HFFc6 (cell line): ENCODE data around the gene FBXL14. TPM values are rescaled to one million over a fixed set of nuclear protein-coding genes. Genes with fewer than 3 reads are reported as not detected.
"Not testable (repeated sequence)": the region's sequence is repeated elsewhere in the genome, so short reads cannot be mapped to it uniquely, and the experiment has no call there.

Experiments
- DNase-seq: peaks from one replicate; pipeline ENCODE4 v3.0.0-alpha.2; 2018
- H3K27ac Mint-ChIP-seq: 2 replicates; pipeline ENCODE4 v1.8.0; 2020; ENCODE audit warnings: mild to moderate bottlenecking, mixed read lengths
- H3K27me3 Mint-ChIP-seq: 2 replicates; pipeline ENCODE4 v1.8.0; 2021; ENCODE audit warnings: mild to moderate bottlenecking, moderate library complexity, mixed read lengths; ENCODE audit not compliant: insufficient read depth
- H3K36me3 Mint-ChIP-seq: 2 replicates; pipeline ENCODE4 v1.8.0; 2021; ENCODE audit warnings: low read depth, mixed read lengths
- H3K4me1 Mint-ChIP-seq: 2 replicates; pipeline ENCODE4 v1.8.0; 2020; ENCODE audit warnings: low read depth, mixed read lengths
- H3K4me3 Mint-ChIP-seq: 2 replicates; pipeline ENCODE4 v1.8.0; 2020; ENCODE audit warnings: mild to moderate bottlenecking, moderate library complexity, mixed read lengths
- H3K9me3 Mint-ChIP-seq: 2 replicates; pipeline ENCODE4 v1.8.0; 2020; ENCODE audit warnings: mild to moderate bottlenecking, mixed read lengths
- CTCF ChIP-seq: fragments of 200-600 bp; sonication (generic); IDR thresholded peaks from 2 replicates; pipeline ENCODE4 v1.5.0; 2021; ENCODE audit warnings: antibody characterized with exemption, mild to moderate bottlenecking
- total RNA-seq, 6 experiments: library from RNA; stranded (reverse); fragmentation: NEBNext Ultra II Directional; extraction: Animal tissue kit (Norgen Biotek cat#: 25700); gene quantifications; 2 replicates in 1 of 6; 3 replicates in 5 of 6; pipeline ENCODE4 v1.2.3, GENCODE V29; 2021

FBXL14 gene
- total RNA-seq, 6 experiments from 2014 or later, result 5.2 to 6.5 (median 5.4) TPM

- H3K9me3 Mint-ChIP-seq, result no peaks in the 10 kb centered on the region
- peak overlapping the region; percentile 63 for H3K27ac Mint-ChIP-seq
- H3K36me3 Mint-ChIP-seq, result peaks cover 33% of the 10 kb centered on the region
- peaks cover 4% of the 10 kb centered on the region for H3K27me3 Mint-ChIP-seq
- DNase-seq, result no peak
- TF ChIP-seq CTCF, result no peak
- peaks cover 58% of the 10 kb centered on the region for H3K4me1 Mint-ChIP-seq
- peak overlapping the region; percentile 10; the same call in 1 of the 2 replicates for H3K4me3 Mint-ChIP-seq
Measured at GRCh38 chr12:1559676-1560091, 34.7 kb downstream of the FBXL14 start.

- H3K9me3 Mint-ChIP-seq, H3K4me3 Mint-ChIP-seq, H3K27me3 Mint-ChIP-seq, DNase-seq: not testable (repeated sequence)
- Mint-ChIP-seq H3K4me1 (peaks cover 60% of the 10 kb centered on the region), H3K36me3 (peaks cover 35% of the 10 kb centered on the region), H3K27ac (peak overlapping the region; percentile 53; the same call in 1 of the 2 replicates)
Measured at GRCh38 chr12:1558108-1558507, 36.3 kb downstream of the FBXL14 start.

- no peak for TF ChIP-seq CTCF
- H3K36me3 Mint-ChIP-seq, result peaks cover 40% of the 10 kb centered on the region
- no peak for DNase-seq
- H3K27me3 Mint-ChIP-seq, result peaks cover 5% of the 10 kb centered on the region
- H3K27ac Mint-ChIP-seq, result peak overlapping the region; percentile 96
- peak overlapping the region; percentile 80 for H3K4me3 Mint-ChIP-seq
- H3K4me1 Mint-ChIP-seq, result peaks cover 64% of the 10 kb centered on the region
- H3K9me3 Mint-ChIP-seq, result no peaks in the 10 kb centered on the region
Measured at GRCh38 chr12:1553987-1554982, 40.1 kb downstream of the FBXL14 start.

GRCh38 chr12:1553536-1553935, 40.8 kb downstream of the FBXL14 start:
- H3K36me3 Mint-ChIP-seq, result peaks cover 45% of the 10 kb centered on the region
- peaks cover 5% of the 10 kb centered on the region for H3K27me3 Mint-ChIP-seq
- no peak for TF ChIP-seq CTCF
- H3K4me1 Mint-ChIP-seq, result peaks cover 65% of the 10 kb centered on the region
- peak overlapping the region; percentile 80 for H3K4me3 Mint-ChIP-seq
- no peak for DNase-seq
- H3K27ac Mint-ChIP-seq, result peak overlapping the region; percentile 96
- no peaks in the 10 kb centered on the region for H3K9me3 Mint-ChIP-seq

- Mint-ChIP-seq H3K9me3 (no peaks in the 10 kb centered on the region), H3K4me3 (peak overlapping the region; percentile 80), H3K27ac (peak overlapping the region; percentile 96), H3K27me3 (peaks cover 5% of the 10 kb centered on the region), H3K36me3 (peaks cover 45% of the 10 kb centered on the region), H3K4me1 (peaks cover 66% of the 10 kb centered on the region)
- no peak; the same call in 1 of the 2 replicates for TF ChIP-seq CTCF
- DNase-seq, result peak; percentile 90
Measured at GRCh38 chr12:1552911-1553491, 41.4 kb downstream of the FBXL14 start.

GRCh38 chr12:1552171-1552570, 42.2 kb downstream of the FBXL14 start:
- Mint-ChIP-seq H3K9me3 (no peaks in the 10 kb centered on the region), H3K4me1 (peaks cover 66% of the 10 kb centered on the region), H3K27ac (peak overlapping the region; percentile 96), H3K36me3 (peaks cover 44% of the 10 kb centered on the region), H3K4me3 (peak overlapping the region; percentile 80), H3K27me3 (peaks cover 5% of the 10 kb centered on the region)
- no peak for TF ChIP-seq CTCF
- DNase-seq, result no peak
